Endothelial cell (in vitro differentiated cells): ENCODE data around the gene MIB2. TPM values are rescaled to one million over a fixed set of nuclear protein-coding genes. Genes with fewer than 3 reads are reported as not detected.

Experiments
- DNase-seq: peaks from one replicate; pipeline ENCODE4 v3.0.0; 2021; ENCODE audit warnings: low spot score
- H3K27ac Mint-ChIP-seq: one replicate; pipeline ENCODE4 v1.8.0; 2021; ENCODE audit warnings: mixed read lengths, inconsistent platforms; ENCODE audit not compliant: unreplicated experiment
- H3K27me3 Mint-ChIP-seq: one replicate; pipeline ENCODE4 v1.8.0; 2021; ENCODE audit warnings: mild to moderate bottlenecking, moderate library complexity, mixed read lengths, inconsistent platforms; ENCODE audit not compliant: unreplicated experiment
- H3K36me3 Mint-ChIP-seq: one replicate; pipeline ENCODE4 v1.8.0; 2021; ENCODE audit warnings: mild to moderate bottlenecking, low read depth, mixed read lengths, inconsistent platforms; ENCODE audit not compliant: unreplicated experiment
- H3K4me1 Mint-ChIP-seq: one replicate; pipeline ENCODE4 v1.8.0; 2021; ENCODE audit warnings: mild to moderate bottlenecking, mixed read lengths, inconsistent platforms; ENCODE audit not compliant: unreplicated experiment
- H3K4me3 Mint-ChIP-seq: one replicate; pipeline ENCODE4 v1.8.0; 2021; ENCODE audit warnings: mild to moderate bottlenecking, mixed read lengths, inconsistent platforms; ENCODE audit not compliant: unreplicated experiment
- H3K9me3 Mint-ChIP-seq: one replicate; pipeline ENCODE4 v1.8.0; 2021; ENCODE audit warnings: mixed read lengths, inconsistent platforms; ENCODE audit not compliant: unreplicated experiment
- CTCF ChIP-seq: fragments of 200-600 bp; sonication (generic); IDR thresholded peaks from one replicate; pipeline ENCODE4 v1.5.0; 2021; ENCODE audit warnings: antibody characterized with exemption; ENCODE audit not compliant: unreplicated experiment
- total RNA-seq: library from RNA; stranded (reverse); fragmentation: NEBNext Ultra II Directional; extraction: Animal tissue kit (Norgen Biotek cat#: 25700); gene quantifications from one replicate; pipeline ENCODE4 v1.2.1, GENCODE V29; 2021; ENCODE audit not compliant: unreplicated experiment

The MIB2 gene
- total RNA-seq, 1 donor from 2014 or later = 84.4 TPM

- Mint-ChIP-seq H3K4me3 (peak overlapping the region; percentile 81), H3K4me1 (no peaks in the 10 kb centered on the region), H3K27ac (no peak overlapping the region), H3K9me3 (no peaks in the 10 kb centered on the region), H3K36me3 (no peaks in the 10 kb centered on the region), H3K27me3 (peaks cover 6% of the 10 kb centered on the region)
- no peak for TF ChIP-seq CTCF
- no peak for DNase-seq
Measured at GRCh38 chr1:1598720-1599029, 16.6 kb upstream of the MIB2 start.

GRCh38 chr1:1599030-1599934 is 16.0 kb upstream of the MIB2 start:
- no peak overlapping the region for H3K27ac Mint-ChIP-seq
- TF ChIP-seq CTCF = no peak
- H3K4me3 Mint-ChIP-seq = peak overlapping the region; percentile 81
- no peaks in the 10 kb centered on the region for H3K4me1 Mint-ChIP-seq
- DNase-seq = peak; percentile 43
- no peaks in the 10 kb centered on the region for H3K36me3 Mint-ChIP-seq
- H3K9me3 Mint-ChIP-seq = no peaks in the 10 kb centered on the region
- peaks cover 8% of the 10 kb centered on the region for H3K27me3 Mint-ChIP-seq

- Mint-ChIP-seq H3K27me3 (peaks cover 10% of the 10 kb centered on the region), H3K27ac (no peak within 1 kb of the TSS), H3K9me3 (no peaks in the 10 kb centered on the region), H3K4me1 (no peaks in the 10 kb centered on the region), H3K36me3 (no peaks in the 10 kb centered on the region), H3K4me3 (peak within 1 kb of the TSS; percentile 81)
- DNase-seq = peak; percentile 15
- no peak for TF ChIP-seq CTCF
Measured at GRCh38 chr1:1599935-1600860, 15.1 kb upstream of the MIB2 start, which contains the start of gene FNDC10. Gene FNDC10 (minus strand): TSS chr1:1600135. CDS start chr1:1600015, 120 bp downstream.

- H3K9me3 Mint-ChIP-seq = no peaks in the 10 kb centered on the region
- H3K4me1 Mint-ChIP-seq = no peaks in the 10 kb centered on the region
- peak; percentile 4 for DNase-seq
- H3K4me3 Mint-ChIP-seq = no peak overlapping the region
- H3K27me3 Mint-ChIP-seq = peaks cover 10% of the 10 kb centered on the region
- TF ChIP-seq CTCF = no peak
- H3K36me3 Mint-ChIP-seq = no peaks in the 10 kb centered on the region
- no peak overlapping the region for H3K27ac Mint-ChIP-seq
Measured at GRCh38 chr1:1600861-1601563, 14.3 kb upstream of the MIB2 start.
